Breast epithelium (tissue), 3 donors: Measurements from ENCODE around the gene FAM50A.

Source experiments
- CTCF ChIP-seq, 3 donors: fragments of 450-650 bp; IDR thresholded peaks; one replicate each; pipeline ENCODE4 v1.5.1; 2016 to 2017; ENCODE audit warnings: antibody characterized with exemption in 3 of 3, mild to moderate bottlenecking in 3 of 3, moderate library complexity in 3 of 3
- POLR2A ChIP-seq: fragments of 450-650 bp; IDR thresholded peaks from one replicate; pipeline ENCODE4 v1.6.1; 2016; ENCODE audit warnings: antibody characterized with exemption, mild to moderate bottlenecking, moderate library complexity

- no peak for TF ChIP-seq CTCF (IDR thresholded peaks at IDR 0.05)
- TF ChIP-seq POLR2A, result no peak
These were observed 34.0 kb downstream of the FAM50A start for GRCh38 chrX:154477891-154478477.
